DMS53 treated with DMSO at 0.1 percent for 48 hours (cell line): Measurements from ENCODE around the gene PPP1R36.
A peak's percentile ranks its signal among the peaks of the same experiment; 100 is the strongest.
"Not testable (repeated sequence)": the region's sequence is repeated elsewhere in the genome, so short reads cannot be mapped to it uniquely, and the experiment has no call there.

ENCODE experiments used
- DNase-seq: peaks from one replicate; lab custom pipeline; 2025; ENCODE audit not compliant: unreplicated experiment; lab: John Stamatoyannopoulos, UW

The PPP1R36 gene

GRCh38 chr14:64549791-64550620 lies at the start of gene PPP1R36:
TSS of gene PPP1R36 (plus strand) at chr14:64549961. CDS start at chr14:64549998, 37 bp downstream.
- DNase-seq = peak; percentile 38

- DNase-seq = no peak
Observed at GRCh38 chr14:64500088-64500487, 49.7 kb upstream of the PPP1R36 start.

- DNase-seq = no peak
Observed at GRCh38 chr14:64501411-64502171, 48.2 kb upstream of the PPP1R36 start.

- no peak for DNase-seq
Observed at GRCh38 chr14:64502456-64502855, 47.3 kb upstream of the PPP1R36 start.

GRCh38 chr14:64502887-64503433 lies 46.8 kb upstream of the PPP1R36 start:
- no peak for DNase-seq

GRCh38 chr14:64503434-64504309 lies 46.1 kb upstream of the PPP1R36 start, which contains the start of gene ZBTB25:
TSS of gene ZBTB25 (minus strand) at chr14:64503838. CDS start at chr14:64490533, 13,305 bp downstream.
- DNase-seq = peak; percentile 43

GRCh38 chr14:64504310-64504896 lies 45.4 kb upstream of the PPP1R36 start, which contains the start of gene ZBTB1:
TSS of gene ZBTB1 (plus strand) at chr14:64504770. CDS start at chr14:64521505, 16,735 bp downstream.
- DNase-seq = peak; percentile 52

GRCh38 chr14:64504897-64505794 lies 44.6 kb upstream of the PPP1R36 start:
- peak; percentile 61 for DNase-seq

- no peak for DNase-seq
Observed at GRCh38 chr14:64506721-64507120, 43.0 kb upstream of the PPP1R36 start.

- no peak for DNase-seq
Observed at GRCh38 chr14:64507376-64508156, 42.2 kb upstream of the PPP1R36 start.

GRCh38 chr14:64508215-64508776 lies 41.5 kb upstream of the PPP1R36 start:
- no peak for DNase-seq

- no peak for DNase-seq
Observed at GRCh38 chr14:64509036-64509435, 40.7 kb upstream of the PPP1R36 start.

GRCh38 chr14:64510825-64511671 lies 38.7 kb upstream of the PPP1R36 start:
- peak; percentile 41 for DNase-seq

- peak; percentile 4 for DNase-seq
Observed at GRCh38 chr14:64513271-64513670, 36.5 kb upstream of the PPP1R36 start.

GRCh38 chr14:64515053-64515452 lies 34.7 kb upstream of the PPP1R36 start:
- DNase-seq = no peak

GRCh38 chr14:64516969-64517368 lies 32.8 kb upstream of the PPP1R36 start:
- DNase-seq = no peak

- DNase-seq = not testable (repeated sequence)
Observed at GRCh38 chr14:64517667-64518066, 32.1 kb upstream of the PPP1R36 start.
